ENCODE measurements around the gene CEP68.
A peak's percentile ranks its signal among the peaks of the same experiment; 100 is the strongest.

DNA sequence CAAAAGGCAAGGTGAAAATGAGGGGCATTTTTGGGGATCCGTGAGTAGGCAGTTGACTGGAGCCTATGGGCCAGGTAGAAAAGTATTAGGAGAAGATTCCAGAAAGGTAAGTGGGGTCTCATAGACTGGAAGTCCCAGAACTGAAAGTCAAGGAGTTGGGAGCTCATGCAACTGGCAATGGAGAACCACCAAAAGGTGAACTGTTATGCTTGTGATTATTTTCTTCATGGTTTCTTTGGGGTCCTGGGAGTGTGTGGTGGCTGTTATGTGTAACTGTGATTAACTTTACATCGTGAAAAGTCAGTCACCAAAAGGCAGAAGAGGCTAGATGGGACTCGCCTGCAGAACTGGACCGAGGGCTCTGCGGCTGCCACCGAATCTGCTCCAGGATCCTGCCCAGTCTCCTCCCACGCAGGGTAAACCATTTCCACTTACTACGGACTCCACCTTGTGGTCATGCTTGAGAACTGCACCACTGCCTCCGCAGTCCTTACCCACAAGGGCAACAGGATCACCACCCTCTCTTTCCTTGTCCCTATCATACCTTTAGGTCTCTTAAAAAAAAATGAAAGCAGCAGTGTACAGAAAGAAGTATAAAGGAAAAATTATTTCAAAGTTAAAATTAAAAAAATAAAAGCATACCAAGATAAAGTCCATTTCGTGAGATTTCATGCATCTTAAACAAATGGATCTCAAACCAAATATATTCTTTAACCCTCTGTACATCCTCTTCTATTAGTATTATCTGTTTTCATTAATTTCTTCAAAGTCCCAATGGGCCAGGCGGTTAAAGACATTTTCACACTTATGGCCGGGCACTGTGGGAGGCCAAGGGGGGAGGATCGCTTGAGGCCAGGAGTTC is 15.6 kb upstream of the CEP68 start:
- TF ChIP-seq, protein P1, sequence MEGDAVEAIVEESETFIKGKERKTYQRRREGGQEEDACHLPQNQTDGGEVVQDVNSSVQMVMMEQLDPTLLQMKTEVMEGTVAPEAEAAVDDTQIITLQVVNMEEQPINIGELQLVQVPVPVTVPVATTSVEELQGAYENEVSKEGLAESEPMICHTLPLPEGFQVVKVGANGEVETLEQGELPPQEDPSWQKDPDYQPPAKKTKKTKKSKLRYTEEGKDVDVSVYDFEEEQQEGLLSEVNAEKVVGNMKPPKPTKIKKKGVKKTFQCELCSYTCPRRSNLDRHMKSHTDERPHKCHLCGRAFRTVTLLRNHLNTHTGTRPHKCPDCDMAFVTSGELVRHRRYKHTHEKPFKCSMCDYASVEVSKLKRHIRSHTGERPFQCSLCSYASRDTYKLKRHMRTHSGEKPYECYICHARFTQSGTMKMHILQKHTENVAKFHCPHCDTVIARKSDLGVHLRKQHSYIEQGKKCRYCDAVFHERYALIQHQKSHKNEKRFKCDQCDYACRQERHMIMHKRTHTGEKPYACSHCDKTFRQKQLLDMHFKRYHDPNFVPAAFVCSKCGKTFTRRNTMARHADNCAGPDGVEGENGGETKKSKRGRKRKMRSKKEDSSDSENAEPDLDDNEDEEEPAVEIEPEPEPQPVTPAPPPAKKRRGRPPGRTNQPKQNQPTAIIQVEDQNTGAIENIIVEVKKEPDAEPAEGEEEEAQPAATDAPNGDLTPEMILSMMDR (conservative IDR thresholded peaks at IDR 0.05; ENCODE audit: low read length), result peak; percentile 95
- no peak for TF ChIP-seq EZH2phosphoT487 (IDR thresholded peaks at IDR 0.05; ENCODE audit: borderline replicate concordance)
